Mucosa of rectum (tissue), 2 donors: ENCODE results near the gene MFN1.

Experiments
- H3K27ac ChIP-seq, 2 donors: one replicate each; pipeline ENCODE4 v1.7.0; 2013; ENCODE audit warnings: inconsistent platforms in 2 of 2, low read depth in 2 of 2, low read length in 2 of 2
- H3K27me3 ChIP-seq, 2 donors: one replicate each; pipeline ENCODE4 v1.7.0; 2013; ENCODE audit warnings: low read length in 2 of 2; ENCODE audit not compliant: control insufficient read depth in 2 of 2, insufficient read depth in 2 of 2
- H3K36me3 ChIP-seq, 2 donors: one replicate each; pipeline ENCODE4 v1.7.0; 2013; ENCODE audit warnings: low read length in 2 of 2; ENCODE audit not compliant: control insufficient read depth in 2 of 2, insufficient read depth in 2 of 2
- H3K4me1 ChIP-seq, 2 donors: one replicate each; pipeline ENCODE4 v1.7.0; 2013; ENCODE audit warnings: low read length in 2 of 2, mild to moderate bottlenecking in 1 of 2; ENCODE audit not compliant: control insufficient read depth in 2 of 2, insufficient read depth in 2 of 2
- H3K4me3 ChIP-seq, 2 donors: one replicate each; pipeline ENCODE4 v1.7.0; 2013; ENCODE audit warnings: low read length in 2 of 2
- H3K9ac ChIP-seq, 2 donors: one replicate each; pipeline ENCODE4 v1.7.0; 2013; ENCODE audit warnings: low read length in 2 of 2, low read depth in 1 of 2, mild to moderate bottlenecking in 1 of 2
- H3K9me3 ChIP-seq, 2 donors: one replicate each; pipeline ENCODE4 v1.7.0; 2013; ENCODE audit warnings: low read length in 2 of 2; ENCODE audit not compliant: control insufficient read depth in 2 of 2
- donor health status: healthy.
- donor health status: Normal muscosa, but diverticular disease.

Gene MFN1

GRCh38 chr3:179421500-179421899, 74.0 kb downstream of the MFN1 start:
- Histone ChIP-seq H3K4me1 (no peaks in the 10 kb centered on the region), H3K36me3 (peaks cover 0 to 4% of the 10 kb centered on the region in 2 donors), H3K9ac (no peak overlapping the region), H3K27me3 (no peaks in the 10 kb centered on the region), H3K9me3 (no peaks in the 10 kb centered on the region), H3K27ac (no peak overlapping the region), H3K4me3 (no peak overlapping the region)

DNA sequence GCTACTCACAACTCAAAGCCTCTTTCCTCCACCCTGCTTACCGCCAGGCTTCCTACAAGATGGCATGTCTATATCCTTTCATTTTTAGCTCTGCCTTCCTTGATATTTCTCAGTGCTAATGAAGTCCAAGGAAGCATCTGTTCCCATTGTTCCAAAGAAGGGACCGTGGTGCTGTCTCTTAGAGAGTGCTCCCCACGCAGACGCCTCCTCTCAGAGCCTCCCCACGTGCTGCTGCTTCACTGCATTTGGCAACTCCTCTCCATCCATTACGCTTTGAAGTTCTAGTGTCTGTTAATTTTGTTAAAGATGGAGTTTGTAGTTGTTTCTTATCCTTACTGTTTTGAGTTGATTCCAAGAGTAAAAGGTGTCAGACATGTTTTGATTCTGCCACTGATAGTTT, 77.6 kb downstream of the MFN1 start:
- Histone ChIP-seq H3K27ac (no peak overlapping the region), H3K36me3 (peaks cover 0 to 2% of the 10 kb centered on the region in 2 donors), H3K9ac (no peak overlapping the region)

GRCh38 chr3:179428876-179429548, 81.5 kb downstream of the MFN1 start:
- Histone ChIP-seq H3K4me1 (no peaks in the 10 kb centered on the region), H3K4me3 (no peak overlapping the region), H3K9ac (no peak overlapping the region), H3K9me3 (no peaks in the 10 kb centered on the region), H3K27ac (no peak overlapping the region), H3K36me3 (peaks cover 0 to 2% of the 10 kb centered on the region in 2 donors), H3K27me3 (no peaks in the 10 kb centered on the region)

More for the DNA sequence above, 77.6 kb downstream of the MFN1 start:
- Histone ChIP-seq H3K4me1 (no peaks in the 10 kb centered on the region), H3K27me3 (no peaks in the 10 kb centered on the region), H3K9me3 (no peaks in the 10 kb centered on the region), H3K4me3 (no peak overlapping the region)

- Histone ChIP-seq H3K9ac (no peak overlapping the region), H3K4me1 (no peaks in the 10 kb centered on the region)
These were observed 82.9 kb downstream of the MFN1 start for GRCh38 chr3:179430277-179430870.

DNA sequence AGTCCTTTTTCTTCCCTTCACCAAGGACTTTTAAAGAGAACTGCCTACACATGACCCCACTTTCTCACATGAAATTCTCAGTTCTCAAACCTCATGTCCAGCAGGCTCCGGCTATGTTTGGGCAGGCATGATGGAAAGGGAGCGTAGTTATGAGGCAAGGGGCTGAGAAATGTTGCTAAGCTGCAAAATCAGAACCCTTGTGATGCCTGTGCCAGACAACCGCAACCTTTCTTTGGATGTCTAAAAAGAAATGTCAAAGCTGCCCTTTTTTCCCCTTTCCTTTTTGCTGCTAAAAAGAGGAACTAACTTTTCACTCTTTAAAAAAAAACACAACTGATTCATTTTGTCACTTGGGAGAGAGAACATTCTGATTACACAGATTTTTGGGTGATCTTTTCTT, 84.5 kb downstream of the MFN1 start:
- Histone ChIP-seq H3K27ac (peak overlapping the region in 1 of 2 donors; percentile 9), H3K4me1 (no peaks in the 10 kb centered on the region), H3K4me3 (no peak overlapping the region), H3K9me3 (no peaks in the 10 kb centered on the region), H3K9ac (no peak overlapping the region), H3K36me3 (no peaks in the 10 kb centered on the region), H3K27me3 (no peaks in the 10 kb centered on the region)

More at GRCh38 chr3:179430277-179430870, 82.9 kb downstream of the MFN1 start:
- no peak overlapping the region for H3K4me3 ChIP-seq
- no peaks in the 10 kb centered on the region for H3K9me3 ChIP-seq
- peaks cover 0 to 2% of the 10 kb centered on the region in 2 donors for H3K36me3 ChIP-seq
- no peaks in the 10 kb centered on the region for H3K27me3 ChIP-seq
- no peak overlapping the region for H3K27ac ChIP-seq

- no peak overlapping the region for H3K9ac ChIP-seq
- H3K9me3 ChIP-seq: no peaks in the 10 kb centered on the region
- peak overlapping the region in 1 of 2 donors; percentile 39 for H3K27ac ChIP-seq
- no peaks in the 10 kb centered on the region for H3K4me1 ChIP-seq
- H3K4me3 ChIP-seq: no peak overlapping the region
- no peaks in the 10 kb centered on the region for H3K36me3 ChIP-seq
- no peaks in the 10 kb centered on the region for H3K27me3 ChIP-seq
These were observed 84.9 kb downstream of the MFN1 start for GRCh38 chr3:179432451-179432850.

GRCh38 chr3:179436517-179436916, 89.0 kb downstream of the MFN1 start:
- Histone ChIP-seq H3K4me3 (no peak overlapping the region), H3K27ac (no peak overlapping the region), H3K4me1 (no peaks in the 10 kb centered on the region), H3K27me3 (no peaks in the 10 kb centered on the region), H3K9ac (no peak overlapping the region), H3K9me3 (no peaks in the 10 kb centered on the region), H3K36me3 (no peaks in the 10 kb centered on the region)

DNA sequence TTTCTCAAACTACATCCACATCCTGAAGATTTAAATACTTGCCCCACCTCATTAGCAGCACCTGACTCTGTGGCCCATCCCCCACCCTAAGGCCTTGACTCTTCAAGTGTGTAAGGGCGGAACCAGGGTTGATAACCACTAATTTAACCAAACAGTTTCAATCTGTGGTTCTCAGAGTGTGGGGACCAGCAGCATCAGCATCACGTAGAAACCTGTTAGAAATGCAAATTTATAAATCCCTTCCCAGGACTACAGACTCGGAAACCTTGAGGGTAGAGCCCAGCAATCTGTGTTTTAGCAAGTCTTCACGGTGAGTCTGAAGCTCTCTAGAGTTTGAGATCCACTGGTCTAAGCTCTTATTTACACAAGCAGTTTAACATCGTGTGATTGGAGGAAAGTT, 91.3 kb downstream of the MFN1 start:
- H3K27me3 ChIP-seq: no peaks in the 10 kb centered on the region
- H3K4me3 ChIP-seq: no peak overlapping the region
- no peaks in the 10 kb centered on the region for H3K9me3 ChIP-seq
- H3K4me1 ChIP-seq: no peaks in the 10 kb centered on the region
- no peaks in the 10 kb centered on the region for H3K36me3 ChIP-seq
- no peak overlapping the region for H3K27ac ChIP-seq
- H3K9ac ChIP-seq: no peak overlapping the region
